Epidermal melanocyte (primary cell): ENCODE measurements around the gene COL20A1.
"Not testable (repeated sequence)": the region's sequence is repeated elsewhere in the genome, so short reads cannot be mapped to it uniquely, and the experiment has no call there.

ENCODE experiments used
- DNase-seq: peaks from one replicate; pipeline ENCODE4 v3.0.0; 2011; ENCODE audit warnings: low spot score; ENCODE audit not compliant: insufficient read length

The COL20A1 gene

GRCh38 chr20:63372971-63373885, 80.2 kb downstream of the COL20A1 start:
- no peak for DNase-seq

GRCh38 chr20:63373996-63374395, 81.0 kb downstream of the COL20A1 start:
- no peak for DNase-seq

- no peak for DNase-seq
Observed at GRCh38 chr20:63374504-63374903, 81.5 kb downstream of the COL20A1 start.

- DNase-seq, result no peak
Observed at GRCh38 chr20:63375438-63375837, 82.5 kb downstream of the COL20A1 start.

DNA sequence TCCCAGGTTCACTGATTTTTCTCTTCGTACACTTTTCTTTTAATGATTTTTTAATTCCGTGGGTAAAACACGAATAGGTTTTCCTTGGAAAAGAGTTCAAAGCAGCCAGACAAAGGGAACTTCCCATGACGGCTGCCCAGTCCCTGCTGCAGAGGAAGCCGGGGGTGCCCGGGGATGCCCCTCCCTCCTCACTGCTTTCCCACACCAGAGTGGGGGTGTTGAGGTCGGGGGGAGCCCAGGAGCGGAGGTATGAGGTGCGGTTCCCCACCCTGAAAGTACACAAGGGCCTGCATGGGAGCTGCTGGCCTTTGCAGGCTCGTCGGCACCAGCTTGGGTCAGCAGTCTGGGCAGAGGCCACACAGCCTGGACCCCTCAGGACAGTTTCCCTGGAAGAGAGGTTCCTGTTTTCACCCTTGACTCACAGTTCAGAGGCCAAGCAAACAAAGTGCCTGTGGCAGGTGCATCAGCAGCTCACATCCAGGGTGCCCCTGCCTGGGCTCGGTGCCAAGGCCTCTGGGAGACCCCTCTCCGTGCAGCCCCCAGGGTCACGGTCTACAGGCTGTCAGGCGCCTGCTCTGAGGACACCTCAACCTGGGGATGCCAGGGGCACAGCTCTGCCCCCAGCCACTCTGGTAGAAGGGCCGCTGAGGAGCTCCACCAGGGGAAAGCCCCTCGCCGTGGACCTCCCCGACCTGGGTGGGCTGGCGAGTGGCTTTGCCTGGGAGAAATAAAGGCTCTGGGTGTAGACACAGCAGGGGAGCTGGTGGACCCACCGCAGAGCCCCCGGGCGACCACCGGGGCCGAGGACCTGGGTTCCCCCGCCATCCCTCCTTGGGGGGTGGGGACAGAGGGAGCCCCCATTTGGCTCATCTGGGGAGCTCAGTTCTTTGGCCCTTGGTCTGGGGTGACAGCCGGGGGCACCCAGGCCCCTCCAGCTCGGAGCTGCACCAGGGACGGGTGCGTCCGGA, 83.6 kb downstream of the COL20A1 start:
- no peak for DNase-seq

DNA sequence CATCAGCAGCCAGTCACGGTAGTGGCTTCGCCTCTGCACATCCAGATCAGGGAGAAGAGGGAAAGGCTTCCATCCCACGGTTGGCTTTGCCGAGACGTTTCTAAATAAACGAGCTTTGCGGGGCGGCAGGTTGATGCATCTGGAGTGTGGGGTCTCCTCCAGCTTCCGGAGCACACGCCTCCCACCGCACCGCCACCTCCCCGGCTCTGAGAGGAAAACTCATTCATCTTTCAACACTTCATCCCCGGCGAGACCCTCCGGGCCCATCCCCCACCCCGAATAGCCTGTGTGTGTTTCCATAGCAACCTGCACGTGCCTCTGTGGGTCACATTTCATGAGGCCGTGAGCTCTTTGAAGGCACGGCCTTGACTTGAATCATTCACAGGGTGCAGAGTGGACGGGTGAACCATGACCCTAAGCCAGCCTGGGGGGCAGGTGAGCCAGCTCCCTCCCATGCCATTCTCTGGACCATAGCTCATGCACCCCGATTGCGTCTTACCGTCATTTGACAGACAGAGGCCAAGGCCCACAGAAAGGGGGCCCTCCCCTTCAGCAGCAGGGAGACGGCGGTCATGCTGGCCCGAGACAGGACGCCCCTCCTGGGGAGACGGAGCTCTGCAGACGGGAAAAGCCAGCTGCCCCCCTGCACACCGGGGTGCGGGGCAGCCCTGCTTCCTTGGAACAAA, 84.4 kb downstream of the COL20A1 start:
- no peak for DNase-seq

GRCh38 chr20:63377951-63378381, 85.0 kb downstream of the COL20A1 start:
- no peak for DNase-seq

GRCh38 chr20:63378626-63379025, 85.6 kb downstream of the COL20A1 start:
- no peak for DNase-seq

- no peak for DNase-seq
Observed at GRCh38 chr20:63379296-63379695, 86.3 kb downstream of the COL20A1 start.

- DNase-seq, result not testable (repeated sequence)
Observed at GRCh38 chr20:63379872-63380271, 86.9 kb downstream of the COL20A1 start.

DNA sequence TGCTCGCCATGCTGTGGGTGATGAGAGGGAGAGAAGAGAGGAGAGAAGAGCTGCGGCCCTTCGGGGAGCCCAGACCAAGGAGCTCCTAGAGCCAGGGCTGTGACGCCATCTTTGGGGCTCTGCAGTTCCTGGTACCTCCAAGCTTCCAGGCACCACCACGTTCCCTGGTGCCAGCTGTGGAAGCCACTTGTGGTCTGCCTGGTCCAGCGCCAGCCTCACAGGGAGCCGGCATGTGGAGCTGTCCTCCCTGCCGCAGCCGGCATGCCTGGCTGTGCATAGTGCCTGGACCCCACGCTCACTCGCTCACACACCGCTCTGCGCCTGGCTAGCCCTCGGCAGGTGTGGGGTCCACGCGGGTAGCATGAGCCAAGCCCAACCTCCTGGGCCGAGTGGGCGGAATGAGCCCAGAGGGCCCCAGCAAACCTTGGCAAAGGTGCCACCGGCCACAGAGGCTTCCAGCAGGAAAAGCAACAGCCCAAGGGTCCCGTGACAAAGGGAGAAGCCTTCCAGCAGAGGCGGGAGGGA, 87.4 kb downstream of the COL20A1 start:
- no peak for DNase-seq

DNA sequence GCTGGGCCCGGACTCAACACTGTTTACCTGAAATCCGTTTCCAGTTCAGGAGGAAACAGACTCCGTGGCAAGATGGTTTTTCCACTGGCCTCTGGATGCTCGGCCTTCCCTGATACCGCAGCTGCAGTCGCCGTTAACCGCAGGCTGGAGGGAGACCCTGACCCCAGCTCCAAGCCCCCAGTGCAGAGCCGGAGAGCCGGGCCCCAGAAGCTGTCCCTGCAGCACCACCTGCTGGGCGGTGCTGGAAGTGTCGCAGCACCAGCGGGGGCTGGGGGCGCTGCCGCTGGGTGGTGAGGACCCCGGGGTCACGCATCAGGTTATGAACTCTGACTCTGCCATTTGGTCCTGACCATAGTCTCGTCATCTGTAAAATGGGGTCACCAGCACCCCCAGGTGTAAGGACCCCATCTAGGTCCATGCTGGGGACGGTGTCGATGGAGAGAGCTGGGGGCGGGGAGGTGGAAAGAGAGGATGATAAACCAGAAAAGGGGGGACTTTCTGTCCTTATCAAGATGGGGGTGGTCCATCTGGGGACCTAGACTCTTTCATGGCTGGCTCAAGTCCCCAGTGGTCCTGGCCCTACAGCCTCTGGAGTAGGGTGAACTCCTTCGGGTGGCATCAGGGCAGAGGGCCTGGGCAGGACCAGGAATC, 88.9 kb downstream of the COL20A1 start:
- DNase-seq, result peak; percentile 72

DNA sequence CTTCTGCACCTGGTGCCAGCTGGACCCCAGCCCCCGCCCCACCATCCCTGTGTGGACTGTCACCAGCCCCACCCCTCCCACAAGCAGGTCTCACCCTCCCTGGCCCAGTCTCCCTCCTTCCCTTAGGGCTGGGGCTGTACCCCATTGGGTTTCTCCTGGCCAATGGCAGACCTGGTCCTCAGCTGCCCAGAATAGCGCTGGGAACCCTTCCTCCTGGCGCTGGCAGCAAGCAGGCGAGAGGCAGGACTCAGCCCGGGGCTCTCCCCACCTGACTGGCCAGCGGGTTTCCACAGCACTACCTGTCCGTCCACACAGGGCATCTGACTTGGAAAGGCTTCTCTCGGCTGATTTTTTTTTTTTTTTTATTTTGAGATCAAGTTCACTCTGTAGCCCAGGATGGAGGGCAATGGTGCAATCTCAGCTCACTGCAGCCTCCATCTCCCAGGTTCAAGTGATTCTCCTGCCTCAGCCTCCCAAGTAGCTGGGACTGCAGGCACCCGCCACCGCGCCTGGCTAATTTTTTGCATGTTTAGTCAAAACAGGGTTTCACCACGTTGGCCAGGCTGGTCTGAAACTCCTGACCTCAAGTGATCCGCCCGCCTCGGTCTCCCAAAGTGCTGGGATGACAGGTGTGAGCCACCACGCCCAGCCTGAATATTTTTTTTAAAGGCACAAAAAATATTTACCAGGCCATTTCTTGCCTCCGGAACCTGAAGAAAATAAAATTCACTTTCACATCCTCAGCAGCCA, 89.7 kb downstream of the COL20A1 start:
- DNase-seq, result no peak

DNA sequence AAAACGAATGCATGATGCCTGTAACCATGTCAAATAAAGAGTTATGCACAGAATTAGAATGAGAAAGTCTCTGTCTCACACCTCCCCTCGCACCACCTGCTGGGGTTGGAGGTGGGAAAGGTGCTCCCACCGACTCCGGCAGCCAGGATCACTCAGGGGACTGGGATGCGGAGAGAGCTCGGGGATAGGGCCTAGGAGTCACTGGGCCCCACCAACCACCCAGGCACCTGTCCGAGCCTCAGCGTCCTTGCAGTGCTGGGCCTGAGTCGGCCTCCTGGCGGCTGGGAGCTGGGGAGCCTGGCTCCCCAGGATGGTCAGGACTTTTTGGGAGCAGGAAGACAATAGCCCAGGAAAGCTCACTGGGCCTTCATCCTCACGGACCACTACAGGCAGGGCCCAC, 90.6 kb downstream of the COL20A1 start:
- DNase-seq, result no peak

- DNase-seq, result no peak
Observed at GRCh38 chr20:63384336-63384735, 91.3 kb downstream of the COL20A1 start.
